ENCODE data around the gene DLAT.
"Not testable (repeated sequence)": the region's sequence is repeated elsewhere in the genome, so short reads cannot be mapped to it uniquely, and the experiment has no call there.

Gene DLAT

DNA sequence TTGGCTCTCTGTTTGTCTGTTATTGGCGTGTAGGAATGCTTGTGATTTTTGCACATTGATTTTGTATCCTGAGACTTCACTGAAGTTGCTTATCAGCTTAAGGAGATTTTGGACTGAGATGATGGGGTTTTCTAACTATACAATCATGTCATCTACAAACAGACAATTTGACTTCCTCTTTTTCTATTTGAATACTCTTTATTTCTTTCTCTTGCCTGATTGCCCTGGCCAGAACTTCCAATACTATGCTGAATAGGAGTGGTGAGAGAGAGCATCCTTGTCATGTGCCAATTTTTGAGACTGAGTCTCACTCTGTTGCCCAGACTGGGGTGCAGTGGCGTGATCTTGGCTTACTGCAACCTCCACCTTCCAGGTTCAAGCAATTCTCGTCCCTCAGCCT, 23.0 kb downstream of the DLAT start:
- peaks cover 26 to 55% of the 10 kb centered on the region in 2 donors for H3K4me1 Mint-ChIP-seq
- H3K9me3 Mint-ChIP-seq, DNase-seq, H3K27me3 Mint-ChIP-seq, H3K4me3 Mint-ChIP-seq: not testable (repeated sequence)
- ATAC-seq (replicated peaks), result peak; percentile 43 to 57
- peak overlapping the region; percentile 83 for H3K27ac Mint-ChIP-seq
- H3K36me3 Mint-ChIP-seq, result peaks cover 41 to 59% of the 10 kb centered on the region in 2 donors

DNA sequence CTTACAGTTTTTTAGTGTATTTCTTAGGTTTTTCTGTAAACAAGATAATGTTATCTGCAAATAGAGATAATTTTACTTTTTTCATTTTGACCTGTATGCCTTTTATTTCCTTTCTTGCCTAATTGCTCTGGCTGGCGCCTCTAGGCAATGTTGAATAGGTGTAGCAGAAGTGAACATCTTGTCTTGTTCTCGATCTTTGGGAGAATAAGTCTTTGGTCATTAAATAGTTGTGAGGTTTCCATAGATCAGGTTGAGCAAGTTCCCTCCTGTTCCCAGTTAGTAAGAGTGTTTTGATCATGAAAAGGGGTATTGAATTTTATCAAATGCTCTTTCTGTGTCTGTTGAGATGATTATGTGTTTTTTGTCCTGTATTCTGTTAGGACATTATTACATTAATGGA, 24.6 kb downstream of the DLAT start:
- peaks cover 44 to 66% of the 10 kb centered on the region in 2 donors for H3K36me3 Mint-ChIP-seq

DNA sequence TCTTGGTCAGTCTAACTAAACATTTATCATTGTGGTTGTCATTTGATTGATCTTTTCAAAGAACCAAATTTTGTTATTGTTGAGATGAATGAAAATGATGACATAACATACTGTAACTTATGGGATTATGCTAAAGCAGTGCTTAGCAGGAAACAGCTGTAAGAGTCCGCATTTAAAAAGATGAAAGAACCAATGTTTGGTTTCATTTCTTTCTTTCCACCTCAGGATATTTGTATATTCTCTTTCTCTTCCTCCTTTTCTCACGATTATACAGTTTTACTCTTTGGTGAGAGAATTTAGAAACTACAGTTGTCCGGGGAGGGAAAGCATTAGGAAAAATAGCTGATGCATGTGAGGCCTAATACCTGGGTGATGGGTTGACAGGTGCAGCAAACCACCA, 25.5 kb downstream of the DLAT start:
- Mint-ChIP-seq H3K4me3 (peak overlapping the region in 1 of 2 donors; percentile 11), H3K27me3 (no peaks in the 10 kb centered on the region), H3K4me1 (peaks cover 26 to 55% of the 10 kb centered on the region in 2 donors), H3K27ac (peak overlapping the region; percentile 72), H3K9me3 (peaks cover 0 to 6% of the 10 kb centered on the region in 2 donors), H3K36me3 (peaks cover 45 to 72% of the 10 kb centered on the region in 2 donors)
- ATAC-seq (replicated peaks) (peak; percentile 81 to 87), DNase-seq (no peak)

More for the DNA sequence above, 24.6 kb downstream of the DLAT start:
- Mint-ChIP-seq H3K27ac (no peak overlapping the region), H3K27me3 (no peaks in the 10 kb centered on the region), H3K9me3 (peaks cover 0 to 6% of the 10 kb centered on the region in 2 donors), H3K4me3 (no peak overlapping the region), H3K4me1 (peaks cover 26 to 55% of the 10 kb centered on the region in 2 donors)
- DNase-seq (no peak), ATAC-seq (replicated peaks) (no peak)

DNA sequence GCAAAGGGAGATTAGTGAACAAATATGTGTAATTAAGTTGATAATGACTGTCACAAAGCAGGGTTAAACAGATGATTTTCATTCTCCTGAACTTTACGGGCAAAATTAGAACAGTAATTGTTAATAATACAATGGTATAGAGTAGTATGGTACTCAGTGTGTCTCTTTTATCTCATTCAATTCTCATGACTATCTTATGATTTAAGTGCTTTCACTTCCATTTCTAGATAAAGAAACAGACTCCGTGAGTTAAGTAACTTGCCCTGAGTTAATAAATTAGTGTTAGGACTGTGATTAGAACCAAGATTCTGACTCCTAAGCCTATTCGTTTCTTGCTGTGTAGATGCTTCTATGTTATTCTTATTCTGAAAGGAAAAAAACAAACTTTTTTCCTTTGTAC, 26.6 kb downstream of the DLAT start:
- H3K27ac Mint-ChIP-seq, result peak overlapping the region; percentile 69
- no peak overlapping the region for H3K4me3 Mint-ChIP-seq
- H3K27me3 Mint-ChIP-seq, result no peaks in the 10 kb centered on the region
- DNase-seq, result no peak
- H3K4me1 Mint-ChIP-seq, result peaks cover 26 to 55% of the 10 kb centered on the region in 2 donors
- H3K9me3 Mint-ChIP-seq, result peaks cover 0 to 3% of the 10 kb centered on the region in 2 donors
- no peak for ATAC-seq (replicated peaks)
- H3K36me3 Mint-ChIP-seq, result peaks cover 43 to 71% of the 10 kb centered on the region in 2 donors

DNA sequence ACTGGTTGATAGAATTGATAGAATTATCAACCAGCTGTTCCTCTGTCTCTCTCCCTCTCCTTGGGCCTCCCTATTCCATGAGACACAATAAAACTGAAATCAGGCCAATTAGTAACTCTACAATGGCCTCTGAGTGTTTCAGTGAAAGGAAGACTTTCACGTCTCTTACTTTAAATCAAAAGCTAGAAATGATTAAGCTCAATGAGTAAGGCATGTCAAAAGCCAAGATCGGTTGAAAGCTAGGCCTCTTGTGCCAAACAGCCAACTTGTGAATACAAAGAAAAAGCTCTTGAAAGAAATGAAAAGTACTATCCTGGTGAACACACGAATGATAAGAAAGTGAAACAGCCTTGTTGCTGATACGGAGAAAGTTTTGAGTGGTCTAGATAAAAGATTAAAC, 32.0 kb downstream of the DLAT start:
- Mint-ChIP-seq H3K36me3 (peaks cover 32 to 57% of the 10 kb centered on the region in 2 donors), H3K9me3 (no peaks in the 10 kb centered on the region), H3K27me3 (no peaks in the 10 kb centered on the region), H3K27ac (peak overlapping the region; percentile 17), H3K4me3 (no peak overlapping the region), H3K4me1 (peaks cover under 1 to 4% of the 10 kb centered on the region in 2 donors)
- no peak for ATAC-seq (replicated peaks)
- DNase-seq, result no peak

DNA sequence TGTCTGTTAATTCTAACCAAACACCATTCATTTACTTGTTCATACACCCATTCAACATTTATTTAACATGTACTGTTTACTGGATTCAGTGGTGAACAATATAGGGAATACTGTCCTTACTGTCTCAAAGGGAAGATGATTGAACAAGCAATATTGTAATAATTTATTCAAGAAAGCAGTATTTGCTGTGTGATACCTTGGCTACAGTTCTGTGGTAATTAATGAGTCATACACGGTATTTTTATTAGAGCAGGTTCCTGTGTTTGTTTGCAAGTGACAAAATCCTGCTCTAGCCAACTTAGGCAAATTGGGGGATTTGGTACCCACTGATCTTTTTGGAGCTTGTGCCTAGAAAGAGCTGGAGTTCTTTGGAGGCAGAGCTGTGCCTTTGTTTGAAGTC, 32.9 kb downstream of the DLAT start:
- no peak for ATAC-seq (replicated peaks)
- H3K36me3 Mint-ChIP-seq, result peaks cover 32 to 53% of the 10 kb centered on the region in 2 donors
- no peaks in the 10 kb centered on the region for H3K27me3 Mint-ChIP-seq
- H3K4me1 Mint-ChIP-seq, result no peaks in the 10 kb centered on the region
- no peak overlapping the region for H3K4me3 Mint-ChIP-seq
- DNase-seq, result no peak
- no peaks in the 10 kb centered on the region for H3K9me3 Mint-ChIP-seq
- H3K27ac Mint-ChIP-seq, result no peak overlapping the region

DNA sequence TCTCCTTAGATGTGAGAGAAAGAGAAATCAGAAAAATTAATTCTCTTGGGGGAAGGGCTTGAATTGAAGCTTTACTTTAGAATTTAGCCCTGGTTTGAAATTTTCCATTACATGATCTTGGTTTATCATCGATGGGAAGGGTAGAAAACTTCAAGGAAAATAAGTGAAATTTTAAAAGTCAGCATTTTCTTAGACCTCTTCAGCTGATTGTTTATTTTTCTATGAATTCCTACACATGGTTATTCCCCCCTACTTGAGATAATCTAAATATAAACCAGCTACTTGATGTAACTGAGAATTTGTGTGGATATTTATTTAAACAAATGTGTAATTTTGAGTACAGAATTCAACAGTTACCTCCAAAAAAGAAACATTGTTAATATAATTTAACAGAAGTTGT, 37.7 kb downstream of the DLAT start:
- no peak for DNase-seq
- H3K9me3 Mint-ChIP-seq, result no peaks in the 10 kb centered on the region

DNA sequence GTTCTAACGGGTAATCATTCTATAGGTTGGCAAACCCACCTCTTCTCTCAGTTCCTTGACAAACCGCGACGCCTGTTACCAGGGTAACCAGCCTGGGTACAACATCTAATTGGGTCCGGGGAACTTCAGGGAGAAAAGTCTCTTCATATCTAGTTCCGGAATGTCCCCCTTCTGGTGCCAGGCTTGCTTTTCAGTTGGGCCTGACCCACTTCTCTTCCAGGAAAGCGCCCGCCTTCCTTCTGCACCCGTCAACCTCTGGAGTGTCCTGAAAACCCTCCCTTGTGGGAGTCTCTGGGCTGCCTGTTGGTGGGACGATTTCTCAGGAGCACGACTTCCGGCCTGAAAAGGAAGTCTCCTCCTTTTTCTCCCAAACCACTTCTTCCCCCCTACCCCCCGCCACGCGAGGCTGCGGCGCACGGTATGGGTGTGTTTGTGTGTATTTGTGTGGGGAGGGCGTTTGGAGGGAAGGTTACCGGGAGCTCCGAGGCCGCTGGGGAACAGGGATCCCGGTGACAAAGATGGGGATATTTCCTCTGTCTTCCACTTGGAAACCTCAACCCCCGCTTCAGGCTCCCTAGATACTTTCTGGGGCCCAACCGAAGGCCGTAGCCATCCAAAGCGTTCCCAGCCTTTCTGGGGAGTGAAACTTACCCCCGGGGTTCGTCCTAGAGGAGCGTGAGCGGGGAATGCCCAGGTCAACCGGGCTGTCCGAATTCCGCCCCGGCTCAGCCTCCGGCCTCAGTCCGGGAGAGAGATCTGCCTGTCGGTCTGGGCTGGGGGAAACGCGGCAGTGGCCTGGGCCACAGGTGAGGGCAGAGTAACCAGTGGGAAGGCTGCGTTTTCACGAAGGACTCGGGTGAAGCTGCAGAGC, 49.0 kb downstream of the DLAT start, which contains the start of the genes NKAPD1 and PIH1D2:
NKAPD1 (plus strand) TSS at position 359 of the 871 bp plus-strand sequence. CDS start 1,276 bp downstream, outside the sequence.
PIH1D2 (minus strand) TSS at position 77 of the 871 bp plus-strand sequence. CDS start 843 bp downstream, outside the sequence.
- ATAC-seq (replicated peaks) (peak; percentile 91 to 96), DNase-seq (peak; percentile 75)
- no peaks in the 10 kb centered on the region for H3K27me3 Mint-ChIP-seq
- peaks cover 24% of the 10 kb centered on the region in 2 donors for H3K4me1 Mint-ChIP-seq
- H3K27ac Mint-ChIP-seq, result peak within 1 kb of the TSS; percentile 99
- H3K9me3 Mint-ChIP-seq, result no peaks in the 10 kb centered on the region
- peaks cover 15% of the 10 kb centered on the region in 2 donors for H3K36me3 Mint-ChIP-seq
- H3K4me3 Mint-ChIP-seq, result peak within 1 kb of the TSS; percentile 96 to 98

More for the DNA sequence above, 37.7 kb downstream of the DLAT start:
- H3K4me3 Mint-ChIP-seq, result no peak overlapping the region
- H3K27me3 Mint-ChIP-seq, result peaks cover 0 to under 1% of the 10 kb centered on the region in 2 donors
- H3K4me1 Mint-ChIP-seq, result no peaks in the 10 kb centered on the region
- no peak for ATAC-seq (replicated peaks)
- H3K27ac Mint-ChIP-seq, result no peak overlapping the region
- peaks cover 23 to 35% of the 10 kb centered on the region in 2 donors for H3K36me3 Mint-ChIP-seq

DNA sequence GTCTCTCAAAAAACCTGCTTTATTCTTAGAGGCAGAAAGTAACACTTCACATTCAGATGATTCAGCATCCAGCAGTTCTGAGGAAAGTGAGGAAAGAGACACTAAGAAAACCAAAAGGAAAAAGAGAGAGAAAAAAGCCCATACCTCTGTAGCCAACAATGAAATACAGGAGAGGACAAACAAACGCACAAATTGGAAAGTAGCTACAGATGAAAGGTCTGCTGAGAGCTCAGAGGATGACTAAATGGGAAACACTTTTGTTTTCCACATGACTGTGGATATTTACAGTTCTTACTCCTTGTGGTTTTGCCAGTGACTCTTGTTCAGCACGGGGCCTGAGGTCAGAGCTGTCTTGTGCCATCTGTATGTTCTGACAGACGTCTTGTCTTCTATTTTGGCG, 57.5 kb downstream of the DLAT start:
- ATAC-seq (replicated peaks), result no peak

DNA sequence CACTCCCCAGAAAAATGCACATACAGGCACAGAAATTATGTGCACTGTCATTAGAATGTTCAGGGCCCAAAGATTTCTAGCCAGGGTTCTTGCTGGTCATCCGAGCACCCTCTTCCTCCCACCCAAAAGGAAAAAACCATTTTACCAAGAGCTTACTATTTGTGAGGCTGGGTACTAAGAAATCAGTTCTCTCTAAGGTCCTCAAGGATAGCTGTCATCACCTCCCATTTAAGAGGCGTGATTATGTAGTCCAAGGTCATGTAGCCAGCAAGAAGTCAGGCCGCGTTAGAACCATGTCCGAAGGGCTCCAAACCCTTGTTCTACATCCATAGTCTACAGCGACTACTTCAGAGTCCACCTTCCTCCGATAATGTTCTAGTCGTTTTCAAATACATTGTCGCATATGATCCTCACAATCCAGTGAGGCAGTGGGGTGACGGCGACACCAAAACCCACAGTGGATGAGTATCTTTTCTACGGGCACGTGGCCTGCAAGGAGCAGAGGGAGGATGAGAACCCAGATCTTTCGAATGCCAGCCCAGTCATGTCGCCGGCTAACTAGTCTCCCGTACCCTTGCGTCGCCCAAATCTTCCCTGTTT, 60.7 kb downstream of the DLAT start:
- DNase-seq (no peak), ATAC-seq (replicated peaks) (peak; percentile 58 to 65)
- no peaks in the 10 kb centered on the region for H3K27me3 Mint-ChIP-seq
- H3K36me3 Mint-ChIP-seq, result peaks cover 44 to 67% of the 10 kb centered on the region in 2 donors
- peak overlapping the region; percentile 93 to 100 for H3K4me3 Mint-ChIP-seq
- peaks cover 33 to 56% of the 10 kb centered on the region in 2 donors for H3K4me1 Mint-ChIP-seq
- peak overlapping the region; percentile 99 for H3K27ac Mint-ChIP-seq
- no peaks in the 10 kb centered on the region for H3K9me3 Mint-ChIP-seq

More for the DNA sequence above, 57.5 kb downstream of the DLAT start:
- Mint-ChIP-seq H3K27me3 (no peaks in the 10 kb centered on the region), H3K9me3 (no peaks in the 10 kb centered on the region), H3K36me3 (peaks cover 36 to 64% of the 10 kb centered on the region in 2 donors), H3K4me1 (peaks cover 19 to 36% of the 10 kb centered on the region in 2 donors), H3K4me3 (no peak overlapping the region), H3K27ac (no peak overlapping the region)
- DNase-seq, result no peak

DNA sequence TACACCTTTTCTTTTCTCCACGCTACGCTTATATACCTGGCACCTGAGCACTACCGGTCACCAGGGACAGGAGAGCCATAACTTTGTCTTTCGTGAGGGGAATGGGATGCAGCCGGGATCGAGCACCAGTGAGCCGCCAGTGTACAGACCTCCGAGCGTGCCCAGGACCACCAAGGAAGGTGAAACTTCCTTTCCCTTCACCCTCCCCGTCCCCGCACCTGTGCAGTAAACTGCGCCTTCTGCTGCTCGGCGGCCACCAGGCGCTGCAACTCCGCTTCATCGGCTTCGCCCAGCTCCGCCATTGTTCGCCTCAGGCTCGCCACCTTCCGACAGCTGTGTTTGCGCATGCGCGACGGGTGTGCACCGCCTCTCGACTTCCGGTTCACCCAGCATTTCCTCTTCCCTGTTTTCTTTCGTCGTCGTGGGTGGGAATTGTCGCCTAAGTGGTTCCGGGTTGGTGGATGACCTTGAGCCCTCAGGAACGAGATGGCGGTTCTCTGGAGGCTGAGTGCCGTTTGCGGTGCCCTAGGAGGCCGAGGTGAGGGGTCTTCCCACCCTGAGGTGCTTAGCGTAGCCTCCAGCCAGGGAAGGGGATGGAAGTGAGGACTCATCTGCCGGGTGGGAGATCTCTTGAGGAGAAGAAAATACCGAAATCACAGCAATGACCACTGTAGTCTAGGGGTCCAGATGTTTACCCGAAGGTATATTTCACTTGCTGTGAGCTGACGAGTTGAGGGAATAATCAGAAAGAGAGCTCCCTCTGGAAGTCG, 61.4 kb downstream of the DLAT start, which contains the start of the genes SDHD and TIMM8B:
SDHD (plus strand) TSS at position 452 of the 770 bp plus-strand sequence; CDS start at position 487, 35 bp downstream.
TIMM8B (minus strand) TSS at position 335 of the 770 bp plus-strand sequence; CDS start at position 302, 33 bp downstream.
- peak within 1 kb of the TSS; percentile 93 to 100 for H3K4me3 Mint-ChIP-seq
- peak; percentile 95 for ATAC-seq (replicated peaks)
- H3K36me3 Mint-ChIP-seq, result peaks cover 50 to 72% of the 10 kb centered on the region in 2 donors
- DNase-seq, result peak; percentile 94
- peak within 1 kb of the TSS; percentile 99 for H3K27ac Mint-ChIP-seq
- H3K27me3 Mint-ChIP-seq, result no peaks in the 10 kb centered on the region
- no peaks in the 10 kb centered on the region for H3K9me3 Mint-ChIP-seq
- peaks cover 33 to 56% of the 10 kb centered on the region in 2 donors for H3K4me1 Mint-ChIP-seq

DNA sequence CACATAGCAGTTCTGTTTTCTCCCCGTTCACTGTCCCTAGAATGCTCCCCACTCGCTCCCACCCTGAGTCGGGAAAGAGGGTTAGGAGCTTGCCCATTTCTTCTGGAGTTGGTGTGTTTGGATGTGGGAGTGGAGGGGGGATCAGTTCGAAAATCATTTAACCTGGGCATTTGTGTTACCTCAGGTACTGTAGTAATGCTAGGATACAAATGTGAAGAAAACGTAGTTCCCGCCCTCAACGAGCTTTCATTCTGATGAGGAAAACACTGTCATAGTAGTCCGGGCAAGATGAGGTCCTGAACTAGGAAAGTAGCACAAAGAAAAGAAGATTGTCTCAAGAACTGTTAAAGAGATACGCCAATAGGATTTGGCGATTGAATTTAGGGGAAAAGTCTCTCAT, 62.0 kb downstream of the DLAT start:
- no peak for DNase-seq

DNA sequence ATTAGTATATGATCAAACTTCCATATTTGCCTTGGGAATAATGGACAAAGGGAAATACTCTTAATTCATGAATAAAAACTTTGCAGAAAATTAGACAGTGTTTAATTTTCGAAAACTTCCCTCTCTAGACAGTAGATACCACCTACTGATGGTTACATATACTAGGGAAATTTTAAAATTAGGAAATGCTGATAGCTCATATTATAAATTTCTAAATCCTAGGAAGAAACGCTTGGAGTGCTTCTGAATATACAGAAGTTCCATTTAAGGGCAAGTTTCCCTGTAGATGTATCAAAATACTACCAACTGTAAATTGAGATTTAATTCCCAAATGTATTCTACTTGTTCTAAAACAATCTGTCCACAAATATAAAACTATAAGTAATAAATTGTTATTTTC, 70.1 kb downstream of the DLAT start:
- H3K27ac Mint-ChIP-seq; H3K9me3 Mint-ChIP-seq; DNase-seq; H3K27me3 Mint-ChIP-seq; H3K4me1 Mint-ChIP-seq; ATAC-seq (replicated peaks); H3K4me3 Mint-ChIP-seq: not testable (repeated sequence)
- H3K36me3 Mint-ChIP-seq, result peaks cover 39 to 55% of the 10 kb centered on the region in 2 donors

More for the DNA sequence above, 62.0 kb downstream of the DLAT start:
- no peak for ATAC-seq (replicated peaks)
- H3K4me3 Mint-ChIP-seq, result peak overlapping the region; percentile 93 to 100
- H3K36me3 Mint-ChIP-seq, result peaks cover 51 to 74% of the 10 kb centered on the region in 2 donors
- H3K27me3 Mint-ChIP-seq, result no peaks in the 10 kb centered on the region
- peak overlapping the region; percentile 99 for H3K27ac Mint-ChIP-seq
- no peaks in the 10 kb centered on the region for H3K9me3 Mint-ChIP-seq
- H3K4me1 Mint-ChIP-seq, result peaks cover 33 to 54% of the 10 kb centered on the region in 2 donors

Data from stimulated activated naive B cell treated with anti-CD40 and anti-IgM and Interleukin-4, amounts not matched to agents 10 μg/mL and 1 μg/mL and 100 μg/mL, for 72 hours (primary cell).